CD4-positive, alpha-beta T cell treated with Interleukin-10 for 1 hour (primary cell): Measurements from ENCODE around the gene SNX4.
"Not testable (repeated sequence)": the region's sequence is repeated elsewhere in the genome, so short reads cannot be mapped to it uniquely, and the experiment has no call there.

Experiments
- DNase-seq: peaks from one replicate; pipeline ENCODE4 v3.0.0-alpha.2; 2020

Gene SNX4

DNA sequence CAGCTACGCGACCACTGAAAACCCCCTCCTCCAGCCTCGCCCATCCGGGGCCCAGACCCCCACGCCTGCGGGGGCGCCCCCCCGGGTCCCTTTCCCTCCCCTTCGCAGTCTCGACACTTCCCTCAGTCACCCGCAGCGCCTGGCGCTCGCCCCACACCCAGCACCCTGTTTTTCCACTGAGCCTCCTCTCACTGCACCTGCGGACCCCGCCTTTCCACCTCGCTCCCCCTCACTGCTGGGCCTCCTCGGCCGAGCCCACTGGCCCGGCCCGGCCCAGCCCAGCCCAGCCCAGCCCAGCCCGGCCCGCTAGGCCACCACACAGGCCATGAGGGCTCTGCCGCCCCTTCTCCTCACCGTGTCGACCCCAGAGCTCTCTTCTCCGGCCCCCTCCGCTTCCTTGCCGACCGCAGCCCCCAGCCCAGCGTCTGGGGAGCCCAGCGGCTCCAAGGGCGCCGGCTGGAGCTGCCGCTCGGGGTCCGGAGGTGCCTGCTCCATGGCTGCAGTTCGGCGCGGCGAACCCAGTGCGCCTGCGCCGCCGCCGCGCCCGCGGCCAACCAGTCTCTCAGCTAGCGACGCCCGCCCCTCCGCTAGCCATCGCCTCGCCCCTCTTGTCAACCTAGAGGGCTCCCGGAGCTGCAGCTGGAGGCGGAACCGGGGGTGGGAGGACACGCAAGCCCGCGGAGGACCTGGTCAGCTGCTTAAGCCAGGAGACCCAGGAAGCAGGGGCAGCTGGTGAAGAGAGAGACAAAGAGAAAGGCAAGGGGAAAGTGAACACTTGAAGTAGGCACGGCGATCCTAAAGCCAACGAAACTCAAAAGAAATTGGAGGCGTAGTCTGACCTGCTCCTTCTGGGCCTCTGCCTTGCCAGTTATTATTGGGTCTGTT, at the start of gene SNX4:
Gene SNX4 (minus strand): TSS at position 525 of the 885 bp plus-strand sequence. CDS start 30 bp downstream, at position 495.
- peak; percentile 88 for DNase-seq

DNA sequence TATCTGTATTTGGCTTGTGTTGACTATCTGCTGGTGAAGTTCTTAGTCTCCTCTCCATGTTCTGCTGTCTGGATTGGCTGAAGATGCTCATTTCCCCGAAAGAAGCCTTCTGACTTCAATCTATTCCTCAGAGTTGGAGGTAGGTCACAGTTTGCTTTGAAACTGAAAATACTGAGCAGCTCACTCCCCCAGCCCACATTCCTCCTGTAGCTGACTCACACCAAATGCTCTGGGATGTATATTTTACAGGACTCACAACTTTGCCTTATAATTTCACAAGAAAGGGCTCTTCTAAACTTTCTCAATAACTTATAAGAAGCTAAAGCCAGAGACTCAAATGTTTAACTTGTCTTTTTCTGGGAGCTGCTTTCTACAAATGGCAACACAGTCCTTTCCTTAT, 36.3 kb upstream of the SNX4 start:
- DNase-seq, result no peak

DNA sequence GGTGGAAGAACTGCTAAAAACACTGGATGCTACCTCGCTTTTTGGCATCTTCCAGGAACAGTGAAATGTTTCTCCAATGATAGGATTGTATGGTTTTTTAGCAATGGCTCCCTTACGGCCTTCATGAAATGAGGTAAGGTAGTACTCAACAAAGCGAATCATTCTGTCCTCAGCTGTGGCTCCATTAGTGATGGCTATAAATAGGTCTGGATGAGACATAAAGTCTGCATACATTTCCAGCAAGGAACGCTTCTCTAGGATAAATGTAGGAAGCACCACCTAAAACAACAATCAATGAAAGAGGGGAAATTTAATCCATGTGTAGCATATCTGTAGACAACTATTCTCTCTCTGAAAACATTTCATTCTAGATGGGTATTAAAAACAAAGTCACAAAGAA, 32.4 kb upstream of the SNX4 start:
- no peak for DNase-seq

DNA sequence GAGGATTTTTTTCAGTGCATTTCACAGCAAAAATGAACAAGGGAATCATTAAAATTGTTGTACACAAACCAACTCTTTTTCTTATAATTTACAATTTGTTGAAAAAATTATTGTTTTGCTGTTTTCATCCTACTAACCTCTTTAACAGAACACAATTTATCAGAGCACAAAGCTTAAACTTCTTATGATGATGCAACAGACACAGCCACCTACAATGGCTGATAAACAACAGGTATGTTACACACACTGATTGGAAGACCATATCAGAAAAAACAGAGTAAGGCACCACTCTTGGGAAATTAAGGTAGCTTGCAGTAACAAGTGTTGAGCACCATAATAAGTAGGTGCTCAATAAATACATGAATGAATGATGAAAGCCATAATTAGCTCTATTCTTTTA, 8.9 kb upstream of the SNX4 start:
- DNase-seq, result no peak

DNA sequence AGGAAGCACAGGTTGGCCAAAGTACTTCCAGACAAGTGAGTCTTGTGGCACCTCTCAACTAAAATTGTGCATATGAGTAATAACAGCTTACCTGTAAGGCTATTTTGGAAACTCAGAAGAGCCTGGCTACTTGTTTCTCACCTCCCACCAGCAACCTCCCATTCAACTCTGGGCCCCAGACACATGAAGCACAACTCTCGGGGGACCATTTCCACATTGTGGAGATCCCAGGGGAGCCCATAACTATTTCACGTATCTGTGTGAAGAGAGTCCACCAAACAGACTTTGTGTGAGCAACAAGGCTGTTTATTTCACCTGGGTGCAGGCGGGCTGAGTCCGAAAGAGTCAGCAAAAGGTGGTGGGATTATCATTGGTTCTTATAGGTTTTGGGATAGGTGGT, 5.2 kb upstream of the SNX4 start:
- no peak for DNase-seq

DNA sequence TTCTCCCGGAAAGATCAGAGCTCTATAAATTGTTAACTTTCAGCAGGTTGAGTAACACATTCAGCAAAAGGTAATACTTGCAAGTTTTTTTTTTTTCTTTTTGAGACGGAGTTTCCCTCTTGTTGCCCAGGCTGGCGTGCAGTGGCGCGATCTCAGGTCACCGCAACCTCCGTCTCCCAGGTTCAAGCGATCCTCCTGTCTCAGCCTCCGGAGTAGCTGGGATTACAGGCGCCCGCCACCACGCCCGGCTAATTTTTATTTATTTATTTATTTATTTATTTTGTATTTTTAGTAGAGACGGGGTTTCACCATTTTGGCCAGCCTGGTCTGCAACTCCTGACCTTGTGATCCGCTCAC, 539 bp upstream of the SNX4 start:
- DNase-seq, result not testable (repeated sequence)

DNA sequence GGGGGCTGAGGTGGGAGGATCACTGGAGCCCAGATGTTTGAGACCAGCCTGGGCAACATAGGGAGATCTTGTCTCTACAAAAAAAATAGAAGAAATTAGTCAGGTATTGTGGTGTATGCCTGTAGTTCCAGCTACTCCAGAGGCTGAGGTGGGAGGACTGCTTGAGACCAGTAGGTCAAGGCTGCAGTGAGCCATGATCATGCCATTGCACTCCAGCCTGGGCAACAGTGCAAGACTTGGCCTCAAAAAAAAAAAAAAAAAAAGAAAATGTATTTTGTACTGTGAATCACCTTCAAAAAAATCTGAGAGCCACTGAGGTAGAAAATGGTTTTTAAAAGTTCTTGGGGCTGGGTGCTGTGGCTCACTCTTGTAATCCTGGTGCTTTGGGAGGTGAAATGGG, 4.6 kb downstream of the SNX4 start:
- DNase-seq, result no peak

DNA sequence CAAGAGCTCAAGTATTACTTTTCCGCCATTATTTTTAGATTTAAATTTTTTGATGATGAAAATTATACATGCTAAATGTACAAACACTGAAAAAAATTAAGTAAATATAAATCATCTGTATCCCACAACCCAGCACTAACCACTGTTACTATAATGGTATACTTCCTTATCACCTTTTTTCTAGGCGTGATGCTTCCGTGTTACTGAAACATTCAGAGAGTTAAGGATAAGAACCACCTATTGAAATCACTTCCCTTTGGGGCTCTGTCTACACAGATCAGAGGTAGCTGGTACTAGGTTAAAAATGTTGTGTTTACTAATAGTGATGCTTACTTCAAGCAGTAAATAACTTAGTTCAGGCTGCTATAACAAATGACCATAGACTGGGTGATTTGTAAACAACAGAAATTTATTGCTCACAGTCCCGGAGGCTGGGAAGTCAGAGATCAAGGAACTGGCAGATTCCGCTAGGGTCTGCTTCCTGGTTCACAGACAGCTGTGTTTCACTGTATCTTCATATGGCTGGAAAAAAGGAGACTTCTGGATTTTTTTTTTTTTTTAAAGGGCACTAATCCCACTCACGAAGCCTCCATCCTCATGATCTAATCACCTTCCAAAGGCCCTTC, 6.4 kb downstream of the SNX4 start:
- no peak for DNase-seq

DNA sequence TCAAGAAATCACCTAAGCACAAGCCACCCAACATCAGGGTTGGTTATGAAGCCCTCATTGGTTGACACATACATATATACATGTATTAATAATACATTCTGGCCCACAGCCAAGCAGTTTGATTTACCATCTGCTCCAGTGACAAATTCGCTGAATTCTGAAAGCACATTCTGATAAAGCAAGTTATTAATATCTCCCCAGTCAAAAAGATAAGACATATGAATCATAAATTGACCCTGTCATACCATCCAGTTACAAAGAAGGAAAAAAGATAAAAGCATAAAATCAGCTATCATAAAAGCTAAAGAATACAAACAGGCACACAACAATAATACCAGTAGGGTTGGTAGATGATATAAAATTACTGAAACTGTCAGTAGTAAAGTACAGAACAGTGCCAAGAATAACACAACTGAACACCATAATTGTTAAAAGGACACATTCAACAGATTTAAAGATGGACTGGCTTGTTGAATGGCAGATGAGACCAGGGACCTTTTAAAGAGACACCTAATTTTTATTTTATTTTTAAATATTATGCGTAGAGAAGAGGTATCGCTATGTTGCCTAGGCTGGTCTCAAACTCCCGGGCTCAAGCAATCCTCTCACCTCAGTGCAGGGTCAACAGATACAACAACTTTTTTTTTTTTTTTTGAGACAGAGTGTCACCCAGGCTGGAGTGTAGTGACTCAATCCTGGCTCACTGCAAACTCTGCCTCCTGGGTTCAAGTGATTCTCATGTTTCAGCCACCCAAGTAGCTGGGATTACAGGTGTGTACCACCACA, 7.7 kb downstream of the SNX4 start:
- DNase-seq, result peak; percentile 7

DNA sequence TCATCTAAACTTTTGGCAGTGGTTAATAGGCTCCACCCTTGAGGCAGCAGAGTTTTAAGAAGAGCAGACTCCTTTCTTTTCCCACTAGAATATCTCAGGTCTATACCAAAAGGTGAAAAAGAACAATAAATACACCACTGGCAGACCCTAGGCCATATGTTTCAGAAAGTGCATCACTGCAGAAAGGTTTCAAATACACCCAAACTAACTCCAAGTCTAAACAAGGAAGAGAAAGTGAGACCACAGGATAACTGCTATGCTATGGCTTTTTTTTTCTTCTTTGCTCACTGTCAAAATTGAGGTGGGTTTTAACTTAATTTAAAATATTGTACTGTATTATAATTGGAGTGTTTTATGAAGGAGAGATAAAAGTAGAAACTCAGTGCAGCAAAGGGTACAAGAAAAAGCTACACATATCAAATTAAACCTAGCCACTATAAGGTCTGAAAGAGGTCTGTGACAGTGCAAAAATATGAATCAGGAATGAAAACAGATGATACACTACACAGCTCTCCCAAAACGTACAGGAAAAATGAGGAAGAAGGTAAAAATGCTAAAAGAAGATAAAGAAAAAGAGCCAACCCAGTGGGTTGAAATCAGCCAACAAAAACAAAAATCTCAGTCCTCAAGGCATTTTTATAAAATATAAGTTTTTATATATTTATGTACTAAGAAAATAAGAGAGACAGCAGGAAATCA, 8.4 kb downstream of the SNX4 start:
- DNase-seq, result no peak

DNA sequence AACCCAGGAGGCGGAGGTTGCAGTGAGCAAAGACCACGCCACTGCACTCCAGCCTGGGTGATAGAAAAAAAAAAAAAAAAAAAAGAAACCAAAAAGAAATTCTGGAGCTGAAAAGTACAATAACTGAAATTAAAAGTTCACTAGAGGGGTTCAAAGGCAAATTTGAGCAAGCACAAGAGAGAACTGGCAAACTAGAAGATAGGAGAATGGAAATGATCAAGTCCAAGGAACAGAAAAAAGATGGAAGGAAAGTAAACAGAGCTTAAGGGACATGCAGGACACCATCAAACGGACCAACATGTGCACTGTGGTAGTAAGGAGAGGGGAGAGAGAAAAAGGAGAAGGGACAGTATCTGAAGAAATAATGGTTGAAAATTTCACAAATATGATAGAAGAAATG, 12.9 kb downstream of the SNX4 start:
- DNase-seq, result no peak

DNA sequence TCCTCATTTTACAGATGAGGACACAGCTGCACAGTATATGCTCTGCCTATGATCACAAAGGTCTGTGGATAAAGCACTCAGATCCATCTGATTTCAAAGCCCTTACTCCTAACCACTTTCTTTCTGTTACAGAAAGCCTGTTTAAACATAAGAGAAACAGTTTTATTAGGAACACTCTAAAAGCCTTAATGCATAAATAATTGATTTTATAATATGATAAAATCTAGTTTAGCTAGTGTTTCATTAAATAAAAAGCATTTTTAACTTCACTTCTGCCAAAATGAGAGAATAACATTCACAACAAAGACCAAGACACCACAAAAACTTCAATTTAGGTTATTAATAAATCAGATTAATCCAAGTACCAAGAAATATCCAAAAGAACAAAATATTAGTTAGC, 21.4 kb downstream of the SNX4 start:
- DNase-seq, result no peak

DNA sequence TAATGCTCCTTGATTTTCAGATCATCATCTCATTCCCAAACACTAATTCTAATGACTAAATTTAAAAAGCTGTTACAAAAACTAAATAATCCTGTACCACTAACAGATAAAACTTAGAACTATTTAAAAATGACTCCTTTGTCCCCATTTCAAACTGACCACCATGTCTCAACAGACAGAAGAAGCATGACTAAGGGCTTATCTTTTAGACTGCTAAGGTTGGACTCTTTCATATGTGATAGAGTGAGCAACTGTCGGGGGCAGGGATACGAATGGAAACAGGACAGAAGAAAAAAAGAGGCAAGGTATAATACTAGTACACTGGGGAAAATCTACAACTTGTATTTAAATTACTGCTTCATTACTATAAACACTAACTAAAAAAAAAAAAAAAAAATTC, 23.3 kb downstream of the SNX4 start:
- no peak for DNase-seq

DNA sequence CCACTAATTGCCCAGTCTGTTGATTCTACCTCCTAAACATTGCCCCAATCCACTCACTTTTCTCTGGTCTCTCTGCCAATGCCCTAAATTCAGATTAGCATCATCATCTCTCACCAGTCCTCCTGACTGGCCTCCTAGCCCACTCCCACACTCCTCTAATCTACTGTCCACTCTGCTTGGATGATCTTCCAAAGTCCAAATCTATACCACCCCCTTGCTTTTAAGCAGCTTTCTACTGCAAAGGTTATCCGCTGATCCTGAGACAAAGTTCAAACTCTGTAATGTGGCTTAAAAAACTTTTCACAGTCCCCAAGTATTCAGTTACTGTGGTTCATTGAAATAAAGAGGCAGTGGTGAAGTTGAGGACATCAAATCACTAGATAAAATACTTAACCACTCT, 37.6 kb downstream of the SNX4 start:
- DNase-seq, result no peak

DNA sequence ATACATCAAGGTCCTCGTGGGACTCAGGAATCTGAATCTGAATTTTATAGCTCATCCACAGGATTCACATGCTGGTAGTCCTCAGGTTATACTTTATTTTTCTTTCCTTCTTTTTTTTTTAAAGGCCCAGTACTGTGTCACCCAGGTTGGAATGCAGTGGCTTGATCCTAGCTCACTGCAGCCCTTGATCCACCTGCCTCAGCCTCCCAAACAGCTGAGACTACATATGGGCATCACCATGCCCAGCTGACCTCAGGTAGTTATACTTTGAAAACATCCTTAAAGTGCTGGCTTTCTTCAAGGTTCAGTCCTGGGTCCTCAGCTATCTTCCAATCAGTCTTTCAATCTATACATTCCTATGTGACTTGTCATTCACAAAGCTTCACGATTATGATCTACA, 38.2 kb downstream of the SNX4 start:
- DNase-seq, result no peak

DNA sequence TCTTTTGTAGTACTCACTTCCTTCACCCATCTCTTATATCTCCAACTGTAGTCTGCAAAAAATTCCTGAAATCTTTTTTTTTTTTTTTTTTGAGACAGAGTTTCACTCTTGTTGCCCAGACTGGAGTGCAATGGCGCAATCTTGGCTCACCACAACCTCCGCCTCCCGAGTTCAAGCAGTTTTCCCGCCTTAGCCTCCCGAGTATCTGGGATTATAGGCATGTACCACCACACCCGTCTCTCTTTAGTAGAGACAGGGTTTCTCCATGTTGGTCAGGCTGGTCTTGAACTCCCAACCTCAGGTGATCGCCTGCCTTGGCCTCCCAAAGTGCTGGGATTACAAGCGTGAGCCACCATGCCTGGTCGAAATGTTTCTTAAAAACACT, 38.6 kb downstream of the SNX4 start:
- DNase-seq, result not testable (repeated sequence)

DNA sequence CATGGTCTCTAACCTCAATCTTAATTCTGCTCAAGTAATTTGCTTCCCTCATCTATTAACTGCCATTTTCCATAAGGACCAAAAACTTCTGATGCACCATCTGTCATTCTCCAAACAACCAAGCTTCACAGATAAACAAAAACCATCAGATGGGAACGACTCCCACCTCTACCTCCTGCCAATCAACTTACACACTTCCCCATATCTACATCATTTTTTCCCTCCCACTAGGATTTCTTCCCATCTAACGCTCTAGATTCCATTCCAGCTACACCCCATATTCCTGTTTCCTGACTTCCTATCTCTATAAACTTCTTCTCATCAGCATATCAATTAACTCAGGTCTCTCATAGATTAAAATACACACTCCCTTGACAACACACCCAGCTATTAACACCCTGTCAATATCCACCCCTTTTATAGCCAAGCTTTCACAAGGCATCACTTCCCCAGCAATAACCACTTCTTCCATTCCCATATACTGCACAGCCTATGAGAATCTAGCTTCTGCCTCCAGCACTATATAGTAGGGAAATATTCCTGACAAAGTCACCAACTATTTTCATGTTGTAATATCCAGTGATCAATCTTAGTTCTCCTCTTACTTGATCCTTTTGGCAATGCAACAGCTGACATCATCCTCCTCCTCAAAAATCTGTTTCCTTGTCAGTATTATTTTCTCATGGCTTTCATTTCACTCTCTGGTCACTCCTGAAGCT, 39.2 kb downstream of the SNX4 start:
- DNase-seq, result no peak

DNA sequence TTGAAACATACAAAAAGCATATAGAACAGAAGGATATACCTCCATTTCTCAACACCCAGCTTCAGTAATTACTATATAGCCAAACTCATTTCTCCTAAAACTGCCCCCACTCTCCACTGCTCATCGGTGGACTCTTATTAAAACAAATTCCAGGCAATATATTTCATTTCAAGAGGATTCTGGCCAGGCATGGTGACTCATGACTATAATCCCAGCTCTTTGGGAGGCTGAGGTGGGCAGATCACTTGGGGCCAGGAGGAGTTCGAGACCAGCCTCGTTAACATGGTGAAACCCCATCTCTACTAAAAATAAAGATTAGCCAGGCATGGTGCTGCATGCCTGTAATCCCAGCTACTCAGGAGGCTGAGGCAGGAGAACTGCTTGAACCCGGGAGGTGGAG, 40.9 kb downstream of the SNX4 start:
- no peak for DNase-seq

DNA sequence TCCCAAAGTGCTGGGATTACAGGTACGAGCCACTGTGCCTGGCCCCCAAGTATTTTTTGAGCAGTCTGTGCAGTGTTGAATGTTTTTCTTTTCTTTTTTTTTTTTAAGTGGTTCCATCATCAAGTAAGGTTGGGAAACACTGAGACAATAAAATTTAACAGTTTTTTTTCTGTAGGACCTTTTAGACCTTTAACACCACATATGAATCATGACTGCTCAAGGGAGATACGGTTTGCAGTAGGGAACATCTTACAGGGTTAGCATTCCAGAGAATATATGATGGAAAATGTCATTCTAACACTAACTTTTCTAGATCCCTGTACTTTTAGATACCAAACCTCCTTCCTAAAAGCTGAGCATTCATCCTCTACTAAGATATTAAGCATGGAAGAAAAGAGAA, 41.7 kb downstream of the SNX4 start:
- no peak for DNase-seq

DNA sequence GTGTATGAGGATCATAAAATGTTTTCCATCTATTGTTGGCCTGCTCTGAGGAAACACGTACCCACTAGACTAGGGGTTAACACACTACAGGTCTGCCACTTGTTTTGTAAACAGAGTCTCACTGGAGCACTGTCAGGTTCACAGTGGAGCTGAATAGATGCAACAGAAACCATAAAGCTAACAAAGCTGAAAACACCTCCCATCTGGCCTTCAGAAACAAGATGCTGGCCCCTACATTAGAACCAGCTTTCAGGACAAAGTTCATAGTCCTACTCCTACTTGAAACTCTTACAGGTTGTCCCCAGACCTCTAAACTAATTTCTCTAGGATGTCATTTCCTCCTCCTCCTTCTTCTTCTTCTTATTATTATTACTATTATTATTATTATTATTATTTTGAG, 42.3 kb downstream of the SNX4 start:
- DNase-seq, result no peak

DNA sequence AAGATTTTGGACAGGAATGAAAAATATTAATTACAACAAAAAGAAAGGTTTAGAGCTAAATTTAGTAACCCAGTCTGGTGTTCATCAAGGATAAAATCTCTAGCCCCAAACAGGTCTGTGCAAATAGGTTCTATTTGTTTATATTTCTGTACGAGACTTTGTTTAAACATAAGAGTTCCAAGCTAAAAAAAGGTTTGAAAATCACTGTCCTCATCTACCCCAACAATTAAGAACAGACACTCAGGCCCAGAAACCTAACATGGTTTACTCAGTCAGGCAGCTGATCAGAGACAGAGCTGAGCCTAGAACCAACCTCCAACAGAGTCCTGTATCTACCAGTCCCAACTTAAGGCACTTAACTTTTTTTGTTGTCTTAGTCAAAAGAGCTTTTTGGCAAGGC, 49.3 kb downstream of the SNX4 start:
- no peak for DNase-seq

DNA sequence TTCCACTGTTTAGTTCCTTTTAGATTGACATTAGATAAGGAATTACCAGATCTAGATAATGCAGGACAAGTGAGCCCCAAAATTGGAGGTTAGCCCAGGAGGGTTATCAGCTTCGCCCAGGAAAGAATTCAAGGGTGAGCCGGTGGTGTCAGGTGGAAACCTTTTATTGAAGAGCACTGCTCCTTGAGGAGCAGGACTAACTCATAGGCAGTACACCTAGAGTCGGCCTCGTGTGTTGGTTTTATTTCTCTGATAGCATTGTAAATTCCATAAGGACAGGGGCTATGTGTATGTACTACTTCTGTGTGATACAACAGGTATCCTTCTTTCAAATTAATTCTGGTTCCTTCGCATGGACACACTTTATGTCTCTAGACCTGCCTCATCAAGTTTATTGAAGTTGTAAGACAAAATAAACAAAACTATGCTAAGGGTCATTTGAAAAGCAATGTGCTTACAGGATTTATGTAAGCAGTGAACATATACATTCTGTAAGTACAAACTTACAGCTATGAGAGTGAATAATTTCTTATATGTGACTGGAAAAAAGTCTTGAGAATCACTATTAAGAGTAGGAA, 57.2 kb downstream of the SNX4 start:
- DNase-seq, result no peak
